ENCODE measurements around the gene ZBED2.

DNA sequence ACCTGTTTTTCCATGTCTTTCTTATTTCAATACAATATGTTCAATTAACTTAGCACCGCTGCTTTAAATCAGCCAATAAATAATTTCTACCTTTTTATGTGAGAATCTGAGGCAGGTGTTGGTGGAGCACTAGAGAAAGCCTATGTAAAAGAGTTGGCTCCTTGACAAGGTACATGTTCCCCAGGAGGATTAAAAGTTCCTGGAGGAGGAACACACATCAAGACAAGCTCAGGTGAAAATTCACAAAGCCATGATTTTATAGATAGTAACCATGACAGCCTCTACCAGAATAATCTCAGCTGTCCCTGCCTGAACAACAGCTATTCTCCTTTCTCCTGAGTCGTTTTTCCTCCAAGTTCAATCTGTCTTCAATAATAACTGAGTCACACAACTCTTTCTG, 3.4 kb upstream of the ZBED2 start:
- TF ChIP-seq, protein P1, sequence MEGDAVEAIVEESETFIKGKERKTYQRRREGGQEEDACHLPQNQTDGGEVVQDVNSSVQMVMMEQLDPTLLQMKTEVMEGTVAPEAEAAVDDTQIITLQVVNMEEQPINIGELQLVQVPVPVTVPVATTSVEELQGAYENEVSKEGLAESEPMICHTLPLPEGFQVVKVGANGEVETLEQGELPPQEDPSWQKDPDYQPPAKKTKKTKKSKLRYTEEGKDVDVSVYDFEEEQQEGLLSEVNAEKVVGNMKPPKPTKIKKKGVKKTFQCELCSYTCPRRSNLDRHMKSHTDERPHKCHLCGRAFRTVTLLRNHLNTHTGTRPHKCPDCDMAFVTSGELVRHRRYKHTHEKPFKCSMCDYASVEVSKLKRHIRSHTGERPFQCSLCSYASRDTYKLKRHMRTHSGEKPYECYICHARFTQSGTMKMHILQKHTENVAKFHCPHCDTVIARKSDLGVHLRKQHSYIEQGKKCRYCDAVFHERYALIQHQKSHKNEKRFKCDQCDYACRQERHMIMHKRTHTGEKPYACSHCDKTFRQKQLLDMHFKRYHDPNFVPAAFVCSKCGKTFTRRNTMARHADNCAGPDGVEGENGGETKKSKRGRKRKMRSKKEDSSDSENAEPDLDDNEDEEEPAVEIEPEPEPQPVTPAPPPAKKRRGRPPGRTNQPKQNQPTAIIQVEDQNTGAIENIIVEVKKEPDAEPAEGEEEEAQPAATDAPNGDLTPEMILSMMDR (IDR thresholded peaks at IDR 0.05; ENCODE audit: poor library complexity), result no peak
- no peak for TF ChIP-seq EZH2 (IDR thresholded peaks at IDR 0.05; ENCODE audit: borderline replicate concordance)
